Medulla oblongata (tissue), 1 donor: Measurements from ENCODE around the gene CCDC7.
"Not testable (repeated sequence)": the region's sequence is repeated elsewhere in the genome, so short reads cannot be mapped to it uniquely, and the experiment has no call there.

Experiments used
- DNase-seq: peaks from one replicate; pipeline ENCODE4 v3.0.0-alpha.2; 2015; ENCODE audit errors: extremely low spot score

The CCDC7 gene

GRCh38 chr10:32454148-32454547 lies 8.2 kb downstream of the CCDC7 start:
- no peak for DNase-seq

- no peak for DNase-seq
Measured at GRCh38 chr10:32459051-32459698, 13.2 kb downstream of the CCDC7 start.

- DNase-seq: no peak
Measured at GRCh38 chr10:32461203-32461602, 15.3 kb downstream of the CCDC7 start.

- DNase-seq: no peak
Measured at GRCh38 chr10:32471232-32471631, 25.3 kb downstream of the CCDC7 start.

- no peak for DNase-seq
Measured at GRCh38 chr10:32477499-32477898, 31.6 kb downstream of the CCDC7 start.

- no peak for DNase-seq
Measured at GRCh38 chr10:32481606-32482005, 35.7 kb downstream of the CCDC7 start.

GRCh38 chr10:32483019-32483502 lies 37.1 kb downstream of the CCDC7 start:
- not testable (repeated sequence) for DNase-seq

GRCh38 chr10:32488038-32488437 lies 42.1 kb downstream of the CCDC7 start:
- DNase-seq: not testable (repeated sequence)

GRCh38 chr10:32489158-32489557 lies 43.2 kb downstream of the CCDC7 start:
- DNase-seq: no peak

- DNase-seq: no peak
Measured at GRCh38 chr10:32489901-32490300, 44.0 kb downstream of the CCDC7 start.

GRCh38 chr10:32494562-32494961 lies 48.6 kb downstream of the CCDC7 start:
- DNase-seq: not testable (repeated sequence)

- not testable (repeated sequence) for DNase-seq
Measured at GRCh38 chr10:32500136-32500535, 54.2 kb downstream of the CCDC7 start.

- no peak for DNase-seq
Measured at GRCh38 chr10:32501906-32502305, 56.0 kb downstream of the CCDC7 start.

GRCh38 chr10:32505762-32506420 lies 60.0 kb downstream of the CCDC7 start:
- not testable (repeated sequence) for DNase-seq

GRCh38 chr10:32511599-32511998 lies 65.7 kb downstream of the CCDC7 start:
- DNase-seq: no peak

- no peak for DNase-seq
Measured at GRCh38 chr10:32516567-32517495, 70.9 kb downstream of the CCDC7 start.

- no peak for DNase-seq
Measured at GRCh38 chr10:32530231-32530630, 84.3 kb downstream of the CCDC7 start.

- DNase-seq: no peak
Measured at GRCh38 chr10:32538256-32538655, 92.3 kb downstream of the CCDC7 start.

- DNase-seq: no peak
Measured at GRCh38 chr10:32540691-32541470, 94.9 kb downstream of the CCDC7 start.

GRCh38 chr10:32548208-32548607 lies 102.3 kb downstream of the CCDC7 start:
- DNase-seq: no peak

GRCh38 chr10:32556783-32557395 lies 110.9 kb downstream of the CCDC7 start:
- no peak for DNase-seq
